ENCODE data around the gene ATOSB. TPM values are rescaled to one million over a fixed set of nuclear protein-coding genes. Genes with fewer than 3 reads are reported as not detected.

The ATOSB gene
- total RNA-seq, 1 donor from 2014 or later: 4.7 TPM

GRCh38 chr9:35072461-35073278, 43.0 kb downstream of the ATOSB start, which contains the start of gene VCP:
Gene VCP, minus strand, starts transcription at chr9:35072625. Its CDS starts 272 bp downstream, at chr9:35072353.
- H3K9ac ChIP-seq (ENCODE audit: low read depth in 1 of 3, low read length in 3 of 3): peak within 1 kb of the TSS; percentile 94 to 99 (median 97)
- peak within 1 kb of the TSS; percentile 87 to 95 (median 92) for H3K4me3 ChIP-seq (ENCODE audit: low read length in 3 of 3)
- H3K27me3 ChIP-seq (ENCODE audit: control insufficient read depth in 3 of 3, insufficient read depth in 3 of 3, low read length in 3 of 3): no peaks in the 10 kb centered on the region
- peak within 1 kb of the TSS; percentile 99 for H3K27ac ChIP-seq (ENCODE audit: low read depth, low read length)
- H3K9me3 ChIP-seq (ENCODE audit: control insufficient read depth in 3 of 3, low read length in 3 of 3): no peaks in the 10 kb centered on the region
- H3K4me1 ChIP-seq (ENCODE audit: control insufficient read depth in 3 of 3, insufficient read depth in 3 of 3, low read length in 3 of 3): peaks cover 33 to 37% (median 36%) of the 10 kb centered on the region in 3 donors
- peaks cover 6 to 15% (median 13%) of the 10 kb centered on the region in 3 donors for H3K36me3 ChIP-seq (ENCODE audit: control insufficient read depth in 3 of 3, insufficient read depth in 3 of 3, low read length in 3 of 3)

GRCh38 chr9:35071814-35072460, 43.7 kb downstream of the ATOSB start:
- H3K36me3 ChIP-seq (ENCODE audit: control insufficient read depth in 3 of 3, insufficient read depth in 3 of 3, low read length in 3 of 3): peaks cover 13 to 20% (median 20%) of the 10 kb centered on the region in 3 donors
- H3K4me3 ChIP-seq (ENCODE audit: low read length in 3 of 3): peak overlapping the region; percentile 87 to 95 (median 92)
- H3K27ac ChIP-seq (ENCODE audit: low read depth, low read length): peak overlapping the region; percentile 99
- H3K9me3 ChIP-seq (ENCODE audit: control insufficient read depth in 3 of 3, low read length in 3 of 3): no peaks in the 10 kb centered on the region
- peak overlapping the region; percentile 94 to 99 (median 97) for H3K9ac ChIP-seq (ENCODE audit: low read depth in 1 of 3, low read length in 3 of 3)
- H3K4me1 ChIP-seq (ENCODE audit: control insufficient read depth in 3 of 3, insufficient read depth in 3 of 3, low read length in 3 of 3): peaks cover 33 to 41% (median 36%) of the 10 kb centered on the region in 3 donors
- no peaks in the 10 kb centered on the region for H3K27me3 ChIP-seq (ENCODE audit: control insufficient read depth in 3 of 3, insufficient read depth in 3 of 3, low read length in 3 of 3)

- no peaks in the 10 kb centered on the region for H3K9me3 ChIP-seq (ENCODE audit: control insufficient read depth in 3 of 3, low read length in 3 of 3)
These were observed 44.5 kb downstream of the ATOSB start for GRCh38 chr9:35070823-35071813.

GRCh38 chr9:35069020-35069419, 46.6 kb downstream of the ATOSB start:
- no peak overlapping the region for H3K27ac ChIP-seq (ENCODE audit: low read depth, low read length)
- H3K4me1 ChIP-seq (ENCODE audit: control insufficient read depth in 3 of 3, insufficient read depth in 3 of 3, low read length in 3 of 3): peaks cover 33 to 44% (median 36%) of the 10 kb centered on the region in 3 donors
- no peaks in the 10 kb centered on the region for H3K9me3 ChIP-seq (ENCODE audit: control insufficient read depth in 3 of 3, low read length in 3 of 3)
- peaks cover 34 to 42% (median 41%) of the 10 kb centered on the region in 3 donors for H3K36me3 ChIP-seq (ENCODE audit: control insufficient read depth in 3 of 3, insufficient read depth in 3 of 3, low read length in 3 of 3)
- no peak overlapping the region for H3K9ac ChIP-seq (ENCODE audit: low read depth in 1 of 3, low read length in 3 of 3)
- no peaks in the 10 kb centered on the region for H3K27me3 ChIP-seq (ENCODE audit: control insufficient read depth in 3 of 3, insufficient read depth in 3 of 3, low read length in 3 of 3)
- H3K4me3 ChIP-seq (ENCODE audit: low read length in 3 of 3): peak overlapping the region; percentile 1 to 39 (median 15)

More at GRCh38 chr9:35070823-35071813, 44.5 kb downstream of the ATOSB start:
- H3K9ac ChIP-seq (ENCODE audit: low read depth in 1 of 3, low read length in 3 of 3): peak overlapping the region; percentile 94 to 99 (median 97)
- peaks cover 18 to 28% (median 26%) of the 10 kb centered on the region in 3 donors for H3K36me3 ChIP-seq (ENCODE audit: control insufficient read depth in 3 of 3, insufficient read depth in 3 of 3, low read length in 3 of 3)
- no peaks in the 10 kb centered on the region for H3K27me3 ChIP-seq (ENCODE audit: control insufficient read depth in 3 of 3, insufficient read depth in 3 of 3, low read length in 3 of 3)
- peak overlapping the region; percentile 99 for H3K27ac ChIP-seq (ENCODE audit: low read depth, low read length)
- peaks cover 33 to 44% (median 36%) of the 10 kb centered on the region in 3 donors for H3K4me1 ChIP-seq (ENCODE audit: control insufficient read depth in 3 of 3, insufficient read depth in 3 of 3, low read length in 3 of 3)
- H3K4me3 ChIP-seq (ENCODE audit: low read length in 3 of 3): peak overlapping the region; percentile 87 to 95 (median 92)

- H3K36me3 ChIP-seq (ENCODE audit: control insufficient read depth in 3 of 3, insufficient read depth in 3 of 3, low read length in 3 of 3): peaks cover 54 to 62% (median 60%) of the 10 kb centered on the region in 3 donors
- no peak overlapping the region for H3K4me3 ChIP-seq (ENCODE audit: low read length in 3 of 3)
- H3K27me3 ChIP-seq (ENCODE audit: control insufficient read depth in 3 of 3, insufficient read depth in 3 of 3, low read length in 3 of 3): no peaks in the 10 kb centered on the region
- no peak overlapping the region for H3K9ac ChIP-seq (ENCODE audit: low read depth in 1 of 3, low read length in 3 of 3)
- H3K27ac ChIP-seq (ENCODE audit: low read depth, low read length): no peak overlapping the region
- H3K9me3 ChIP-seq (ENCODE audit: control insufficient read depth in 3 of 3, low read length in 3 of 3): no peaks in the 10 kb centered on the region
- peaks cover 29 to 40% (median 30%) of the 10 kb centered on the region in 3 donors for H3K4me1 ChIP-seq (ENCODE audit: control insufficient read depth in 3 of 3, insufficient read depth in 3 of 3, low read length in 3 of 3)
These were observed 48.6 kb downstream of the ATOSB start for GRCh38 chr9:35067056-35067455.

- Histone ChIP-seq H3K9ac (ENCODE audit: low read depth in 1 of 3, low read length in 3 of 3) (no peak overlapping the region), H3K4me3 (ENCODE audit: low read length in 3 of 3) (no peak overlapping the region), H3K27ac (ENCODE audit: low read depth, low read length) (no peak overlapping the region), H3K9me3 (ENCODE audit: control insufficient read depth in 3 of 3, low read length in 3 of 3) (no peaks in the 10 kb centered on the region), H3K36me3 (ENCODE audit: control insufficient read depth in 3 of 3, insufficient read depth in 3 of 3, low read length in 3 of 3) (peaks cover 93 to 97% (median 95%) of the 10 kb centered on the region in 3 donors), H3K27me3 (ENCODE audit: control insufficient read depth in 3 of 3, insufficient read depth in 3 of 3, low read length in 3 of 3) (no peaks in the 10 kb centered on the region), H3K4me1 (ENCODE audit: control insufficient read depth in 3 of 3, insufficient read depth in 3 of 3, low read length in 3 of 3) (no peaks in the 10 kb centered on the region)
These were observed 55.0 kb downstream of the ATOSB start for GRCh38 chr9:35060548-35061207.

- no peak overlapping the region for H3K27ac ChIP-seq (ENCODE audit: low read depth, low read length)
- no peaks in the 10 kb centered on the region for H3K4me1 ChIP-seq (ENCODE audit: control insufficient read depth in 3 of 3, insufficient read depth in 3 of 3, low read length in 3 of 3)
- peaks cover 86 to 95% (median 94%) of the 10 kb centered on the region in 3 donors for H3K36me3 ChIP-seq (ENCODE audit: control insufficient read depth in 3 of 3, insufficient read depth in 3 of 3, low read length in 3 of 3)
These were observed 56.2 kb downstream of the ATOSB start for GRCh38 chr9:35059438-35059837.

GRCh38 chr9:35057271-35057620, 58.4 kb downstream of the ATOSB start:
- Histone ChIP-seq H3K4me1 (ENCODE audit: control insufficient read depth in 3 of 3, insufficient read depth in 3 of 3, low read length in 3 of 3) (no peaks in the 10 kb centered on the region), H3K27me3 (ENCODE audit: control insufficient read depth in 3 of 3, insufficient read depth in 3 of 3, low read length in 3 of 3) (no peaks in the 10 kb centered on the region), H3K9me3 (ENCODE audit: control insufficient read depth in 3 of 3, low read length in 3 of 3) (no peaks in the 10 kb centered on the region), H3K4me3 (ENCODE audit: low read length in 3 of 3) (no peak overlapping the region), H3K9ac (ENCODE audit: low read depth in 1 of 3, low read length in 3 of 3) (no peak overlapping the region), H3K36me3 (ENCODE audit: control insufficient read depth in 3 of 3, insufficient read depth in 3 of 3, low read length in 3 of 3) (peaks cover 64 to 80% (median 75%) of the 10 kb centered on the region in 3 donors), H3K27ac (ENCODE audit: low read depth, low read length) (no peak overlapping the region)

More at GRCh38 chr9:35059438-35059837, 56.2 kb downstream of the ATOSB start:
- no peaks in the 10 kb centered on the region for H3K27me3 ChIP-seq (ENCODE audit: control insufficient read depth in 3 of 3, insufficient read depth in 3 of 3, low read length in 3 of 3)
- no peak overlapping the region for H3K9ac ChIP-seq (ENCODE audit: low read depth in 1 of 3, low read length in 3 of 3)
- H3K9me3 ChIP-seq (ENCODE audit: control insufficient read depth in 3 of 3, low read length in 3 of 3): no peaks in the 10 kb centered on the region
- no peak overlapping the region for H3K4me3 ChIP-seq (ENCODE audit: low read length in 3 of 3)

Measured in skeletal muscle tissue (tissue), 4 donors.